Measurements from ENCODE around the gene WDR6.

WDR6 gene

GRCh38 chr3:49021813-49022687, 14.9 kb downstream of the WDR6 start, which contains the start of gene NDUFAF3:
Gene NDUFAF3, plus strand, starts transcription at chr3:49022121. Its CDS starts 24 bp downstream, at chr3:49022145.
- peak within 1 kb of the TSS; percentile 55 for H2BK15ac ChIP-seq (ENCODE audit: low read length)
- peaks cover 14% of the 10 kb centered on the region for H3K79me1 ChIP-seq (ENCODE audit: low read depth, low read length)
- peaks cover 22 to 23% of the 10 kb centered on the region in 2 donors for H3K4me1 ChIP-seq (ENCODE audit: control insufficient read depth in 2 of 2, insufficient read depth in 1 of 2, low read depth in 1 of 2, low read length in 2 of 2)
- peak within 1 kb of the TSS; percentile 92 for H2AFZ ChIP-seq (ENCODE audit: low read length)
- H3K4me3 ChIP-seq (ENCODE audit: low read length in 2 of 2): peak within 1 kb of the TSS; percentile 93 to 97
- peak within 1 kb of the TSS; percentile 99 for H3K4me2 ChIP-seq (ENCODE audit: insufficient read depth, low read length, poor library complexity, severe bottlenecking)
- no CpG with 5 or more reads among the region's 83 CpGs for WGBS, 2 donors (ENCODE audit: extremely low coverage in 2 of 2, insufficient read length in 2 of 2, insufficient replicate concordance in 1 of 2)
- H4K91ac ChIP-seq (ENCODE audit: low read depth, low read length, poor library complexity): peak within 1 kb of the TSS; percentile 98
- peak within 1 kb of the TSS; percentile 99 for H2BK5ac ChIP-seq (ENCODE audit: low read length)
- H3K4ac ChIP-seq (ENCODE audit: low read length): peak within 1 kb of the TSS; percentile 58
- H3K18ac ChIP-seq (ENCODE audit: low read length): peak within 1 kb of the TSS; percentile 99
- H3K36me3 ChIP-seq (replicated peaks in 1 of 2; ENCODE audit: control insufficient read depth in 2 of 2, insufficient read depth in 2 of 2, low read length in 2 of 2): peaks cover 34 to 51% of the 10 kb centered on the region in 2 donors
- H3K9me3 ChIP-seq (replicated peaks in 1 of 2; ENCODE audit: control insufficient read depth in 2 of 2, insufficient read depth in 1 of 2, low read depth in 1 of 2, low read length in 2 of 2): no peaks in the 10 kb centered on the region
- peak within 1 kb of the TSS; percentile 14 for H2BK12ac ChIP-seq (ENCODE audit: low read length)
- peak within 1 kb of the TSS; percentile 81 for H2BK120ac ChIP-seq (ENCODE audit: low read depth, low read length)
- peak; percentile 96 for DNase-seq (ENCODE audit: low spot score)
- H3K23ac ChIP-seq (ENCODE audit: low read depth, low read length, poor library complexity): peak within 1 kb of the TSS; percentile 99
- peak within 1 kb of the TSS; percentile 99 for H3K27ac ChIP-seq (replicated peaks; ENCODE audit: low read length)
- H4K8ac ChIP-seq (ENCODE audit: low read depth, low read length): peak within 1 kb of the TSS; percentile 93
- H2AK5ac ChIP-seq (ENCODE audit: low read depth, low read length): peak within 1 kb of the TSS; percentile 98
- no peaks in the 10 kb centered on the region for H3K27me3 ChIP-seq (ENCODE audit: control insufficient read depth in 3 of 3, insufficient read depth in 3 of 3, low read depth in 1 of 3, low read length in 3 of 3)
- H3K9ac ChIP-seq (ENCODE audit: low read depth, low read length, poor library complexity): peak within 1 kb of the TSS; percentile 100
- H3K14ac ChIP-seq (ENCODE audit: low read length): peak within 1 kb of the TSS; percentile 86

GRCh38 chr3:49022688-49023171, 15.5 kb downstream of the WDR6 start:
- peak overlapping the region; percentile 99 for H3K18ac ChIP-seq (ENCODE audit: low read length)
- H2BK5ac ChIP-seq (ENCODE audit: low read length): peak overlapping the region; percentile 99
- no peaks in the 10 kb centered on the region for H3K9me3 ChIP-seq (replicated peaks in 1 of 2; ENCODE audit: control insufficient read depth in 2 of 2, insufficient read depth in 1 of 2, low read depth in 1 of 2, low read length in 2 of 2)
- no peak overlapping the region for H2BK12ac ChIP-seq (ENCODE audit: low read length)
- peak overlapping the region; percentile 96 for H3K4me2 ChIP-seq (ENCODE audit: insufficient read depth, low read length, poor library complexity, severe bottlenecking)
- H2AFZ ChIP-seq (ENCODE audit: low read length): no peak overlapping the region
- H3K9ac ChIP-seq (ENCODE audit: low read depth, low read length, poor library complexity): peak overlapping the region; percentile 100
- H2BK15ac ChIP-seq (ENCODE audit: low read length): no peak overlapping the region
- H3K27me3 ChIP-seq (ENCODE audit: control insufficient read depth in 3 of 3, insufficient read depth in 3 of 3, low read depth in 1 of 3, low read length in 3 of 3): no peaks in the 10 kb centered on the region
- peak overlapping the region; percentile 86 for H3K14ac ChIP-seq (ENCODE audit: low read length)
- H2AK5ac ChIP-seq (ENCODE audit: low read depth, low read length): peak overlapping the region; percentile 98
- peak overlapping the region; percentile 6 for H2BK120ac ChIP-seq (ENCODE audit: low read depth, low read length)
- peaks cover 14% of the 10 kb centered on the region for H3K79me1 ChIP-seq (ENCODE audit: low read depth, low read length)
- peak overlapping the region; percentile 99 for H3K23ac ChIP-seq (ENCODE audit: low read depth, low read length, poor library complexity)
- no CpG with 5 or more reads among the region's 12 CpGs for WGBS, 2 donors (ENCODE audit: extremely low coverage in 2 of 2, insufficient read length in 2 of 2, insufficient replicate concordance in 1 of 2)
- H4K91ac ChIP-seq (ENCODE audit: low read depth, low read length, poor library complexity): no peak overlapping the region
- no peak overlapping the region for H3K4ac ChIP-seq (ENCODE audit: low read length)
- peaks cover 16 to 18% of the 10 kb centered on the region in 2 donors for H3K4me1 ChIP-seq (ENCODE audit: control insufficient read depth in 2 of 2, insufficient read depth in 1 of 2, low read depth in 1 of 2, low read length in 2 of 2)
- peak overlapping the region; percentile 93 to 97 for H3K4me3 ChIP-seq (ENCODE audit: low read length in 2 of 2)
- no peak for DNase-seq (ENCODE audit: low spot score)
- peaks cover 39 to 53% of the 10 kb centered on the region in 2 donors for H3K36me3 ChIP-seq (replicated peaks in 1 of 2; ENCODE audit: control insufficient read depth in 2 of 2, insufficient read depth in 2 of 2, low read length in 2 of 2)
- H4K8ac ChIP-seq (ENCODE audit: low read depth, low read length): no peak overlapping the region
- no peak overlapping the region for H3K27ac ChIP-seq (replicated peaks; ENCODE audit: low read length)

GRCh38 chr3:49023775-49024174, 16.6 kb downstream of the WDR6 start:
- H3K23ac ChIP-seq (ENCODE audit: low read depth, low read length, poor library complexity): no peak overlapping the region
- no CpG with 5 or more reads among the region's 4 CpGs for WGBS, 2 donors (ENCODE audit: extremely low coverage in 2 of 2, insufficient read length in 2 of 2, insufficient replicate concordance in 1 of 2)
- H3K18ac ChIP-seq (ENCODE audit: low read length): no peak overlapping the region

GRCh38 chr3:49024449-49024848, 17.3 kb downstream of the WDR6 start:
- Histone ChIP-seq H3K4me2 (ENCODE audit: insufficient read depth, low read length, poor library complexity, severe bottlenecking) (no peak overlapping the region), H3K9me3 (replicated peaks in 1 of 2; ENCODE audit: control insufficient read depth in 2 of 2, insufficient read depth in 1 of 2, low read depth in 1 of 2, low read length in 2 of 2) (no peaks in the 10 kb centered on the region), H3K36me3 (replicated peaks in 1 of 2; ENCODE audit: control insufficient read depth in 2 of 2, insufficient read depth in 2 of 2, low read length in 2 of 2) (peaks cover 41 to 64% of the 10 kb centered on the region in 2 donors), H2AK5ac (ENCODE audit: low read depth, low read length) (no peak overlapping the region), H3K27me3 (ENCODE audit: control insufficient read depth in 3 of 3, insufficient read depth in 3 of 3, low read depth in 1 of 3, low read length in 3 of 3) (no peaks in the 10 kb centered on the region), H3K79me1 (ENCODE audit: low read depth, low read length) (peaks cover 22% of the 10 kb centered on the region), H2AFZ (ENCODE audit: low read length) (no peak overlapping the region), H3K4ac (ENCODE audit: low read length) (no peak overlapping the region), H4K91ac (ENCODE audit: low read depth, low read length, poor library complexity) (no peak overlapping the region), H3K18ac (ENCODE audit: low read length) (no peak overlapping the region), H4K8ac (ENCODE audit: low read depth, low read length) (no peak overlapping the region), H3K14ac (ENCODE audit: low read length) (no peak overlapping the region), H2BK12ac (ENCODE audit: low read length) (no peak overlapping the region), H3K27ac (replicated peaks; ENCODE audit: low read length) (no peak overlapping the region), H3K23ac (ENCODE audit: low read depth, low read length, poor library complexity) (no peak overlapping the region), H2BK120ac (ENCODE audit: low read depth, low read length) (no peak overlapping the region), H2BK15ac (ENCODE audit: low read length) (no peak overlapping the region), H3K9ac (ENCODE audit: low read depth, low read length, poor library complexity) (no peak overlapping the region), H3K4me3 (ENCODE audit: low read length in 2 of 2) (no peak overlapping the region), H3K4me1 (ENCODE audit: control insufficient read depth in 2 of 2, insufficient read depth in 1 of 2, low read depth in 1 of 2, low read length in 2 of 2) (peaks cover 22 to 25% of the 10 kb centered on the region in 2 donors), H2BK5ac (ENCODE audit: low read length) (no peak overlapping the region)
- no peak for DNase-seq (ENCODE audit: low spot score)
- WGBS, 2 donors (ENCODE audit: extremely low coverage in 2 of 2, insufficient read length in 2 of 2, insufficient replicate concordance in 1 of 2): no CpG with 5 or more reads among the region's 5 CpGs

More at GRCh38 chr3:49023775-49024174, 16.6 kb downstream of the WDR6 start:
- Histone ChIP-seq H3K9me3 (replicated peaks in 1 of 2; ENCODE audit: control insufficient read depth in 2 of 2, insufficient read depth in 1 of 2, low read depth in 1 of 2, low read length in 2 of 2) (no peaks in the 10 kb centered on the region), H3K27me3 (ENCODE audit: control insufficient read depth in 3 of 3, insufficient read depth in 3 of 3, low read depth in 1 of 3, low read length in 3 of 3) (no peaks in the 10 kb centered on the region), H2AK5ac (ENCODE audit: low read depth, low read length) (no peak overlapping the region), H2BK120ac (ENCODE audit: low read depth, low read length) (no peak overlapping the region), H2BK5ac (ENCODE audit: low read length) (no peak overlapping the region), H2BK12ac (ENCODE audit: low read length) (no peak overlapping the region), H3K27ac (replicated peaks; ENCODE audit: low read length) (no peak overlapping the region), H3K4me1 (ENCODE audit: control insufficient read depth in 2 of 2, insufficient read depth in 1 of 2, low read depth in 1 of 2, low read length in 2 of 2) (peaks cover 21% of the 10 kb centered on the region in 2 donors), H3K36me3 (replicated peaks in 1 of 2; ENCODE audit: control insufficient read depth in 2 of 2, insufficient read depth in 2 of 2, low read length in 2 of 2) (peaks cover 41 to 63% of the 10 kb centered on the region in 2 donors), H3K79me1 (ENCODE audit: low read depth, low read length) (peaks cover 20% of the 10 kb centered on the region), H3K4me3 (ENCODE audit: low read length in 2 of 2) (no peak overlapping the region), H3K9ac (ENCODE audit: low read depth, low read length, poor library complexity) (no peak overlapping the region), H3K14ac (ENCODE audit: low read length) (no peak overlapping the region), H2BK15ac (ENCODE audit: low read length) (no peak overlapping the region), H2AFZ (ENCODE audit: low read length) (no peak overlapping the region), H4K8ac (ENCODE audit: low read depth, low read length) (no peak overlapping the region), H3K4ac (ENCODE audit: low read length) (no peak overlapping the region), H3K4me2 (ENCODE audit: insufficient read depth, low read length, poor library complexity, severe bottlenecking) (no peak overlapping the region), H4K91ac (ENCODE audit: low read depth, low read length, poor library complexity) (no peak overlapping the region)
- DNase-seq (ENCODE audit: low spot score): no peak
